Measurements from ENCODE around the gene NLRP13.

The NLRP13 gene

DNA sequence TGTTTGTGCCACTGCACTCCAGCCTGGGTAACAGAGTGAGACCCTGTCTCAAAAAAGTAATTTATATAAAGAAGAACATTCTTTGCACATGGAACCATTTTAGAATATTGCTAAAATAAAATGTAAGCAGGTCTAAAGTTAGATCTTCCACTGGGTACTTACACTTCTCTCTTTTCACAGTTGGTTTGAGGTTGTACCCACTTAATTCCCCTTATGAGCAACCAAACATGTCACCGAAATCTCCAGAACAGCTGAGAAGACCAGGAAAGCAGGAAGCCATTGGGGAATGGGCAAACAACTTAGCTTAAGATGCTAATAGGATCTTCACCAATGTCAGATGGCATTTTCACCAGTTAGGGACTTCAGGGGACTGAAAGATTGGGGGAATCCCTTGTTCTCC, 77.0 kb downstream of the NLRP13 start:
- TF ChIP-seq EP300 (IDR thresholded peaks at IDR 0.05; ENCODE audit: borderline replicate concordance) (no peak), CEBPB (IDR thresholded peaks at IDR 0.05) (no peak), TEAD4 (IDR thresholded peaks at IDR 0.05) (no peak), USF1 (IDR thresholded peaks at IDR 0.05) (no peak), RAD21 (IDR thresholded peaks at IDR 0.05; ENCODE audit: low read depth) (no peak), NFIC (IDR thresholded peaks at IDR 0.05) (no peak), FOXM1 (IDR thresholded peaks at IDR 0.05; ENCODE audit: borderline replicate concordance, low read depth) (no peak), TCF12 (IDR thresholded peaks at IDR 0.05; ENCODE audit: low read depth) (no peak), YY1 (IDR thresholded peaks at IDR 0.05; ENCODE audit: low read depth) (no peak), ZBTB7A (IDR thresholded peaks at IDR 0.05; ENCODE audit: low read depth) (no peak)
- TF ChIP-seq, protein P1, sequence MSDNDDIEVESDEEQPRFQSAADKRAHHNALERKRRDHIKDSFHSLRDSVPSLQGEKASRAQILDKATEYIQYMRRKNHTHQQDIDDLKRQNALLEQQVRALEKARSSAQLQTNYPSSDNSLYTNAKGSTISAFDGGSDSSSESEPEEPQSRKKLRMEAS (IDR thresholded peaks at IDR 0.05), result no peak
